PC-3 (cell line): ENCODE measurements around the gene VNN1.

Experiments
- EZH2 ChIP-seq: fragments of 300-600 bp; sonication (generic); IDR thresholded peaks from one replicate; pipeline ENCODE4 v1.6.1; 2017; ENCODE audit warnings: antibody characterized with exemption, mild to moderate bottlenecking, low read length; ENCODE audit not compliant: unreplicated experiment
- EZH2phosphoT487 ChIP-seq: fragments of 300-600 bp; sonication (generic); IDR thresholded peaks from 2 replicates; pipeline ENCODE4 v1.6.1; 2018; ENCODE audit warnings: mild to moderate bottlenecking, antibody characterized with exemption, low read length, borderline replicate concordance
- TF ChIP-seq, protein P1 (sequence below): fragments of 300-600 bp; sonication (generic); conservative IDR thresholded peaks from 2 replicates; pipeline ENCODE4 v1.5.1; 2017; ENCODE audit warnings: antibody characterized with exemption, low read depth, mild to moderate bottlenecking, low read length

DNA sequence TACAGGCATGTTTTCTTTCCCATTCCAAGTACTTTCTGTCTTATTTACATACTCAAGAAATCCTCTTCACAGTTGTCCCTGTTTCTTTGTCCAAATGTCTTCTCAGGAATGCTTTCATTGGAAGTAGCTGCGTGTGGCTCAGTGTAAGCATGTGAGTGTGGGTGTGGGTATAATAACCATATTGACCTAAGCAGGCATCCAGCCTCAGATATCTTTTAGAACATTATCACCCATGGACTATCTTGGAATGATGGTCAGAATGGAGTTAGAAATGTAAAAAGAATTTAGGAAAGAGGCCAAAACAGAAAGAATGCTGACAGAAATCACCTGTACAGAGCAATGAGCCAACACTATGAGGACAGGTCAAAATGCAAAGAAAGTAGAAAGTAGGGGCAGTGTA is 27.4 kb upstream of the VNN1 start:
- no peak for TF ChIP-seq EZH2
- TF ChIP-seq, protein P1, sequence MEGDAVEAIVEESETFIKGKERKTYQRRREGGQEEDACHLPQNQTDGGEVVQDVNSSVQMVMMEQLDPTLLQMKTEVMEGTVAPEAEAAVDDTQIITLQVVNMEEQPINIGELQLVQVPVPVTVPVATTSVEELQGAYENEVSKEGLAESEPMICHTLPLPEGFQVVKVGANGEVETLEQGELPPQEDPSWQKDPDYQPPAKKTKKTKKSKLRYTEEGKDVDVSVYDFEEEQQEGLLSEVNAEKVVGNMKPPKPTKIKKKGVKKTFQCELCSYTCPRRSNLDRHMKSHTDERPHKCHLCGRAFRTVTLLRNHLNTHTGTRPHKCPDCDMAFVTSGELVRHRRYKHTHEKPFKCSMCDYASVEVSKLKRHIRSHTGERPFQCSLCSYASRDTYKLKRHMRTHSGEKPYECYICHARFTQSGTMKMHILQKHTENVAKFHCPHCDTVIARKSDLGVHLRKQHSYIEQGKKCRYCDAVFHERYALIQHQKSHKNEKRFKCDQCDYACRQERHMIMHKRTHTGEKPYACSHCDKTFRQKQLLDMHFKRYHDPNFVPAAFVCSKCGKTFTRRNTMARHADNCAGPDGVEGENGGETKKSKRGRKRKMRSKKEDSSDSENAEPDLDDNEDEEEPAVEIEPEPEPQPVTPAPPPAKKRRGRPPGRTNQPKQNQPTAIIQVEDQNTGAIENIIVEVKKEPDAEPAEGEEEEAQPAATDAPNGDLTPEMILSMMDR = no peak
- no peak for TF ChIP-seq EZH2phosphoT487
